GM12865 (cell line): ENCODE results near the gene TRAF4.
"Not testable (repeated sequence)": the region's sequence is repeated elsewhere in the genome, so short reads cannot be mapped to it uniquely, and the experiment has no call there.

Experiments
- DNase-seq: peaks from one replicate; pipeline ENCODE4 v3.0.0; 2010; ENCODE audit warnings: low read depth
- H3K4me3 ChIP-seq: 2 replicates; pipeline ENCODE4 v1.5.1; 2011; ENCODE audit warnings: mild to moderate bottlenecking, low read depth, low read length, control low read depth
- TF ChIP-seq, protein P1 (sequence below): IDR thresholded peaks from 2 replicates; pipeline ENCODE4 v1.5.1; 2011; ENCODE audit warnings: low read length, control low read depth, low read depth, inconsistent platforms; ENCODE audit not compliant: insufficient read depth; ENCODE audit errors: missing control alignments

TRAF4 gene

DNA sequence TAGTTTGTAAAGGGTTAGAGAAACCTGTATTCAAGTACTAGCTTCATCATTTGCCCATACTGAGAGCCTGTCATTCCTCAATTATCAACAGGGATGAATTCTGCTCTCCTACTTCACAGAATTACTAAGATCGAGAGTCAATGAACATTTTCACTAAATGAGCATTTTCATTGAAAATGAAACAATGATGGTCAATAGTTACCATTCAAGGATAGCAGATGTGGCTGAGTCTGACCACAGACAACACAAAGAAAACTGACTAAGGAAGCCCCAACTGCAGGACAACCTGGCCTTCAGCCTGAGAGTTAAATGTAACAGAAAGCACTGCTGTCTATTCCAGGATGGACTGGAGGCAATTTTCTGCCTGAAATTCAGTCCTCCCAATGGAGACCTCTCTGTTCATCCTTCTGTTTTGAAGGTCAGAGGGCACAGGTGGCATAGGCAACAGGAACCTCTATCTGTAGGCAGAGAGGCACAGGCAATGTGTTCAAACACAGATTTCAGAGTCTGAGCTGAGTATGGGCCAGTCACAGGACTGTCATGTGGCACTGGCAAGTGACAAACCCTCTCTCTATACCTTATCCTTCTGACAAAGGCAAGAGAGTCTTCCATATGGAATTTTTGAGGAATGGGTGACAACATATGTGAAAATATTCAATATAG is 19.5 kb downstream of the TRAF4 start:
- peak; percentile 78 for DNase-seq
- no peak overlapping the region for H3K4me3 ChIP-seq
- TF ChIP-seq, protein P1, sequence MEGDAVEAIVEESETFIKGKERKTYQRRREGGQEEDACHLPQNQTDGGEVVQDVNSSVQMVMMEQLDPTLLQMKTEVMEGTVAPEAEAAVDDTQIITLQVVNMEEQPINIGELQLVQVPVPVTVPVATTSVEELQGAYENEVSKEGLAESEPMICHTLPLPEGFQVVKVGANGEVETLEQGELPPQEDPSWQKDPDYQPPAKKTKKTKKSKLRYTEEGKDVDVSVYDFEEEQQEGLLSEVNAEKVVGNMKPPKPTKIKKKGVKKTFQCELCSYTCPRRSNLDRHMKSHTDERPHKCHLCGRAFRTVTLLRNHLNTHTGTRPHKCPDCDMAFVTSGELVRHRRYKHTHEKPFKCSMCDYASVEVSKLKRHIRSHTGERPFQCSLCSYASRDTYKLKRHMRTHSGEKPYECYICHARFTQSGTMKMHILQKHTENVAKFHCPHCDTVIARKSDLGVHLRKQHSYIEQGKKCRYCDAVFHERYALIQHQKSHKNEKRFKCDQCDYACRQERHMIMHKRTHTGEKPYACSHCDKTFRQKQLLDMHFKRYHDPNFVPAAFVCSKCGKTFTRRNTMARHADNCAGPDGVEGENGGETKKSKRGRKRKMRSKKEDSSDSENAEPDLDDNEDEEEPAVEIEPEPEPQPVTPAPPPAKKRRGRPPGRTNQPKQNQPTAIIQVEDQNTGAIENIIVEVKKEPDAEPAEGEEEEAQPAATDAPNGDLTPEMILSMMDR: no peak

DNA sequence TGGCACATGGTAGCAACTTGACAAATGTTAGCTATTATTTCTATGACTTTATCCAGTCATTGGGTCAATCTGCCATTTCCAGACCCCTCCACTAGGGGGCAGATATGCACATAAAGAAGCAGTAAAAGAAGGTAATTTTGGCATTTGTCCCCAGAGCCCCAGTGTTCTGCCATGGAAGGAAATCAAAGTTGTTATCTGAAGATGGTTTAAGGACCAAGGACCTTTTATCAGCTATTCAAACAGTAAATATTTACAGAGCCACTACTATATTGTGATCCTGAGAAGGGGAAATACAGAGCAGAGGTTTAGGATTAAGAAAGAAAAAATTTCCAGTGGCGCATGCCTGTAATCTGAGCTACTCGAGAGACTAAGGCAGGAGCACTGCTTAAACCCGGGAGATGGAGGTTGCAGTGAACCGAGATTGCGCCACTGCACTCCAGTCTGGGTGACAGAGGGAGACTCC is 20.0 kb downstream of the TRAF4 start:
- TF ChIP-seq, protein P1: peak; percentile 77
- peak; percentile 80 for DNase-seq
- no peak overlapping the region for H3K4me3 ChIP-seq

DNA sequence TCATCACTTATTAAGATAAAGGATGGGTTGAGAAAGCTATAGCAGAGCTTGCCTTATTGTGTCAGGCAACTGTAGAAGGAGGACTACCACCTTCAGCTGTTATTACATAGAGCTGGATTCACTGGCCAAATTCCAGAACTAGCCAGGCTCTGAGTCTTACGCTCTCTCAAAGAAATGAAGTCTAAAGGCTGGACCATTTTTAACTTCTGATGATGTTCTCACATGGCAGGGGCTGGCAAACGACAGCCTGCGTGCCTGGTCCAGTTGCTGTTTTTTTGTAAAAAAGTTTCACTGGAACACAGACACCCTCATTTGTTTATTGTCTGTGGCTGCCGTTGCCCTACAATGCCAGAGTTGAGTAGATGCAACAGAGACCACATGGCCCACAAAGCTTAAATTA is 21.2 kb downstream of the TRAF4 start:
- no peak for DNase-seq
- H3K4me3 ChIP-seq: no peak overlapping the region
- TF ChIP-seq, protein P1: no peak

DNA sequence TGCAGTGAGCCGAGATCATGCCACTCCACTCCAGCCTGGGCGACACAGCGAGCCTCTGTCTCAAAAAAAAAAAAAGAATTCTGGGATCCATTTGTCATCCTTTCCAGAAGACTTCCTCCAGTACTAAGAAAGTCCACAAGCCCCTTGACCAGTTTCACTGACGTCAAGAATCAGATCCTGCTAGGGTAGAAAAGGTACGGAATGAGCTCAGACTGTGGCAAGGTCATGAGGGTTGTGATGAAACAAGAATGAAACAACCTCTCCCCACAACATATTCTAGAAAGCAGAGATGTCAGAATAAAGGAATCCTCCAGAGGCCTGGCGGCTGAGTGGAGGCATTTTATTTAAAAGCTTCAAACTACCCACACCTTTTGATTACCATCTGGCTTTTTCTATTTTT is 29.9 kb downstream of the TRAF4 start:
- TF ChIP-seq, protein P1: no peak
- DNase-seq: no peak
- H3K4me3 ChIP-seq: no peak overlapping the region

DNA sequence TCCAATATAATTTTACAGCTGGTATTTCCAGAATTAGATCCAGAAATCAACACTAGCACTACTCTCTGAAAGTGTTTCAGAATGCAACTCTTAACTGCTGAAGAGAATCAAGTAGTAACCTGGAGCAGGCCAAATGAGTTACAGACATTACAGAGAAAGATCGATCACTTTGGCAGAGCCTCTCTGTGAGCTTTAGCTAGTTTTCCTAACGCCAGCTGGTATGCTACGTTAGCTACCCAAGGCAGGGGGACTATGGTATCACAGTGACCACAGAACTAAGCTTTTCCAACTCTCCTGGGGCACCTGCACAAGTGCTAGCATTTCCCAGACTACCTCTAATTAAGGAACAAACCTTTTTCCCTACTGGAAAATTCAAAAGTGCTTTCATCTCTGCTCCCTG is 30.4 kb downstream of the TRAF4 start:
- no peak for DNase-seq
- H3K4me3 ChIP-seq: no peak overlapping the region
- TF ChIP-seq, protein P1: no peak

DNA sequence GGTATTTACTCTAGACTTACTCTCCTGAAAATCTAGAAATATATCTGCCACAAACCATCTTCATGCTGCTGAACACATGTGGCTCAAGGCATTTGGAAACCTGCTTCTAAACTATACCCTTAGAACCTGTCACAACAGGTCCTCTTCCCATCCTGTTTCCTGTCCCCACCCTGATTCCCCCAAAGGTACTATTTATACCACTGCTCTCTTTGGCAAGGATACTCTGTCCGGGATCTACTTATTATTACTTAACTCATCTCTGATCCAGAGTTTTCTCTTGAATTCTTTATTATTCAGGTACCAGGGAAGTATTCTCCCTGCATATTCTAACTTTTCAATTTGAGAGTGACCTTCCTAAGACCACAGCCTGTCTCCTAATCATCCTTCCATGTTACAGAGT is 33.4 kb downstream of the TRAF4 start:
- no peak overlapping the region for H3K4me3 ChIP-seq
- TF ChIP-seq, protein P1: no peak
- DNase-seq: no peak

DNA sequence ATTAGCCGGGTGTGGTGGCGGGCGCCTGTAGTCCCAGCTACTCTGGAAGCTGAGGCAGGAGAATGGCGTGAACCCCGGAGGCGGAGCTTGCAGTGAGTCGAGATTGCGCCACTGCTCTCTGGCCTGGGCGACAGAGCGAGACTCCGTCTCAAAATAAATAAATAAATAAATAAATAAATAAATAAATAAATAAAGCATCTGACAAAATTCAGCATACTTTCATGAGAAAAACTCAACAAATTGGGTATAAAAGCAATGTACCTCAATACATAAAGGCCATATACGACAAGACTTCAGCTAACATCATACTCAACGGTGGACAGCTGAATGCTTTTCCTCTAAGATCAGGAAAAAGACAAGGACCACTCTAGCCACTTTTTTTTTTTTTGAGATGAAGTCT is 35.8 kb downstream of the TRAF4 start:
- not testable (repeated sequence) for H3K4me3 ChIP-seq, DNase-seq
